T-helper 17 cell (primary cell): Measurements from ENCODE around the gene SHROOM3. TPM values are rescaled to one million over a fixed set of nuclear protein-coding genes. Genes with fewer than 3 reads are reported as not detected.

Source experiments
- ATAC-seq: fragments of 150-1000 bp; cut with Tn5 transposase; 2 replicates; pipeline ENCODE4 v1.10.0; 2021; ENCODE audit warnings: mild to moderate bottlenecking, moderate library complexity
- DNase-seq, 3 donors: peaks; one replicate each; pipeline versions ENCODE4 v3.0.0 to v3.0.0-alpha.2; 2020 to 2021
- H3K9me3 ChIP-seq: one replicate; pipeline ENCODE4 v1.7.0; 2013; ENCODE audit warnings: low read length, mild to moderate bottlenecking; ENCODE audit not compliant: control insufficient read depth, poor library complexity, severe bottlenecking
- H3K27ac Mint-ChIP-seq: one replicate; pipeline ENCODE4 v1.8.0; 2022; ENCODE audit warnings: mild to moderate bottlenecking, moderate library complexity, mixed read lengths
- H3K27me3 Mint-ChIP-seq: one replicate; pipeline ENCODE4 v1.8.0; 2022; ENCODE audit warnings: mixed read lengths
- H3K36me3 Mint-ChIP-seq: one replicate; pipeline ENCODE4 v1.8.0; 2022; ENCODE audit warnings: low read depth, mixed read lengths
- H3K4me1 Mint-ChIP-seq: one replicate; pipeline ENCODE4 v1.8.0; 2022; ENCODE audit warnings: mild to moderate bottlenecking, mixed read lengths
- H3K4me3 Mint-ChIP-seq: one replicate; pipeline ENCODE4 v1.8.0; 2022; ENCODE audit warnings: mild to moderate bottlenecking, moderate library complexity, mixed read lengths
- total RNA-seq, 4 donors: library from RNA in 2 of 4; stranded (reverse) in 2 of 4; gene quantifications; one replicate each; pipeline ENCODE4 v1.2.3 and lab custom pipeline; 2022 to 2026

Gene SHROOM3
- total RNA-seq, 2 donors from 2014 or later: not detected

GRCh38 chr4:76610751-76611547 lies 175.9 kb downstream of the SHROOM3 start:
- no peak for DNase-seq
- Mint-ChIP-seq H3K4me3 (no peak overlapping the region), H3K27me3 (peaks cover 35% of the 10 kb centered on the region), H3K27ac (no peak overlapping the region), H3K36me3 (no peaks in the 10 kb centered on the region), H3K4me1 (no peaks in the 10 kb centered on the region)
- no peak for ATAC-seq
- no peaks in the 10 kb centered on the region for H3K9me3 ChIP-seq

- no peak for DNase-seq
- H3K27ac Mint-ChIP-seq: no peak overlapping the region
- peaks cover 42% of the 10 kb centered on the region for H3K27me3 Mint-ChIP-seq
- no peaks in the 10 kb centered on the region for H3K4me1 Mint-ChIP-seq
- no peak overlapping the region for H3K4me3 Mint-ChIP-seq
- ATAC-seq: no peak
- no peaks in the 10 kb centered on the region for H3K36me3 Mint-ChIP-seq
- H3K9me3 ChIP-seq: no peaks in the 10 kb centered on the region
Measured at GRCh38 chr4:76611616-76612207, 176.7 kb downstream of the SHROOM3 start.

- H3K27ac Mint-ChIP-seq: no peak overlapping the region
- H3K4me3 Mint-ChIP-seq: no peak overlapping the region
- H3K9me3 ChIP-seq: no peaks in the 10 kb centered on the region
- no peaks in the 10 kb centered on the region for H3K4me1 Mint-ChIP-seq
- ATAC-seq: no peak
- H3K27me3 Mint-ChIP-seq: peaks cover 53% of the 10 kb centered on the region
- no peaks in the 10 kb centered on the region for H3K36me3 Mint-ChIP-seq
- DNase-seq: no peak
Measured at GRCh38 chr4:76614589-76614988, 179.6 kb downstream of the SHROOM3 start.

- no peak overlapping the region for H3K27ac Mint-ChIP-seq
- no peak overlapping the region for H3K4me3 Mint-ChIP-seq
- ATAC-seq: no peak
- peaks cover 58% of the 10 kb centered on the region for H3K27me3 Mint-ChIP-seq
- no peaks in the 10 kb centered on the region for H3K9me3 ChIP-seq
- no peaks in the 10 kb centered on the region for H3K4me1 Mint-ChIP-seq
- no peak for DNase-seq
- peaks cover 3% of the 10 kb centered on the region for H3K36me3 Mint-ChIP-seq
Measured at GRCh38 chr4:76615999-76616398, 181.0 kb downstream of the SHROOM3 start.

GRCh38 chr4:76616526-76616925 lies 181.5 kb downstream of the SHROOM3 start:
- Mint-ChIP-seq H3K4me1 (no peaks in the 10 kb centered on the region), H3K4me3 (no peak overlapping the region), H3K36me3 (peaks cover 3% of the 10 kb centered on the region), H3K27ac (no peak overlapping the region), H3K27me3 (peaks cover 58% of the 10 kb centered on the region)
- H3K9me3 ChIP-seq: no peaks in the 10 kb centered on the region
- DNase-seq (no peak), ATAC-seq (no peak)

- H3K4me1 Mint-ChIP-seq: no peaks in the 10 kb centered on the region
- no peak overlapping the region for H3K27ac Mint-ChIP-seq
- H3K27me3 Mint-ChIP-seq: peaks cover 45% of the 10 kb centered on the region
- H3K36me3 Mint-ChIP-seq: peaks cover 3% of the 10 kb centered on the region
- no peak overlapping the region for H3K4me3 Mint-ChIP-seq
- no peak for ATAC-seq
- no peaks in the 10 kb centered on the region for H3K9me3 ChIP-seq
- no peak for DNase-seq
Measured at GRCh38 chr4:76620723-76621468, 185.9 kb downstream of the SHROOM3 start.

- peaks cover 3% of the 10 kb centered on the region for H3K36me3 Mint-ChIP-seq
- H3K4me1 Mint-ChIP-seq: no peaks in the 10 kb centered on the region
- no peak overlapping the region for H3K27ac Mint-ChIP-seq
- no peaks in the 10 kb centered on the region for H3K9me3 ChIP-seq
- ATAC-seq (no peak), DNase-seq (no peak)
- no peak overlapping the region for H3K4me3 Mint-ChIP-seq
- H3K27me3 Mint-ChIP-seq: peaks cover 46% of the 10 kb centered on the region
Measured at GRCh38 chr4:76622126-76622525, 187.1 kb downstream of the SHROOM3 start.

- H3K4me3 Mint-ChIP-seq: no peak overlapping the region
- no peaks in the 10 kb centered on the region for H3K9me3 ChIP-seq
- peaks cover 3% of the 10 kb centered on the region for H3K36me3 Mint-ChIP-seq
- H3K4me1 Mint-ChIP-seq: no peaks in the 10 kb centered on the region
- no peak overlapping the region for H3K27ac Mint-ChIP-seq
- H3K27me3 Mint-ChIP-seq: peaks cover 46% of the 10 kb centered on the region
- ATAC-seq (no peak), DNase-seq (no peak)
Measured at GRCh38 chr4:76622717-76623116, 187.7 kb downstream of the SHROOM3 start.

GRCh38 chr4:76623217-76624045 lies 188.4 kb downstream of the SHROOM3 start:
- Mint-ChIP-seq H3K4me1 (no peaks in the 10 kb centered on the region), H3K4me3 (no peak overlapping the region), H3K27me3 (peaks cover 46% of the 10 kb centered on the region), H3K36me3 (peaks cover 3% of the 10 kb centered on the region), H3K27ac (no peak overlapping the region)
- DNase-seq (no peak), ATAC-seq (no peak)
- no peaks in the 10 kb centered on the region for H3K9me3 ChIP-seq

GRCh38 chr4:76624241-76624681 lies 189.2 kb downstream of the SHROOM3 start:
- Mint-ChIP-seq H3K4me1 (no peaks in the 10 kb centered on the region), H3K4me3 (no peak overlapping the region)
- ATAC-seq: no peak

GRCh38 chr4:76624931-76625715 lies 190.1 kb downstream of the SHROOM3 start:
- peaks cover 47% of the 10 kb centered on the region for H3K27me3 Mint-ChIP-seq

More at GRCh38 chr4:76624241-76624681, 189.2 kb downstream of the SHROOM3 start:
- Mint-ChIP-seq H3K36me3 (peaks cover 3% of the 10 kb centered on the region), H3K27me3 (peaks cover 45% of the 10 kb centered on the region), H3K27ac (no peak overlapping the region)
- no peaks in the 10 kb centered on the region for H3K9me3 ChIP-seq
- DNase-seq: no peak

More at GRCh38 chr4:76624931-76625715, 190.1 kb downstream of the SHROOM3 start:
- Mint-ChIP-seq H3K36me3 (peaks cover 2% of the 10 kb centered on the region), H3K4me1 (no peaks in the 10 kb centered on the region), H3K27ac (no peak overlapping the region), H3K4me3 (no peak overlapping the region)
- DNase-seq (no peak), ATAC-seq (no peak)
- H3K9me3 ChIP-seq: no peaks in the 10 kb centered on the region
